ENCODE measurements around the gene HDAC4.

The HDAC4 gene

GRCh38 chr2:239211396-239212094 lies 189.3 kb downstream of the HDAC4 start:
- DNase-seq: no peak

- no peak for DNase-seq
These were observed 191.0 kb downstream of the HDAC4 start for GRCh38 chr2:239209783-239210182.

- DNase-seq: no peak
These were observed 192.2 kb downstream of the HDAC4 start for GRCh38 chr2:239208465-239209180.

DNA sequence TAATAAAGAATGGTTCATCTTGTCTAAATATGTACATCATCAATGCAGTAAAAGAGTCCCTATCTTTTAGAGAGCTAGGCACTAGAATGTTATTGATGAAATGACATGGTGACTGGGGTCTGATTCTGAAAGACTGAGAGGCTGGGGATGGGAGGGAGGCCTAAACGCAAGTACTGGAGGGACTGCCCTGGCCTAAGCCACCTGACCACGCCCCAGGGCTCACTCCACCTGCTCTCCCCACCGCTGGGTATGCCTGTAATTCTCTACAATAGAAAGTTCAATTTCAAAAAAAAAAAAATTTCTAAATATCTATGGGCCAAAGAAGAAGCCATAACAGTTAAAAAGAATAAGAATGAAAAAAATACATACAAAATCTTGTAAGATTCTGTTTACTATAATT lies 194.0 kb downstream of the HDAC4 start:
- no peak for DNase-seq

DNA sequence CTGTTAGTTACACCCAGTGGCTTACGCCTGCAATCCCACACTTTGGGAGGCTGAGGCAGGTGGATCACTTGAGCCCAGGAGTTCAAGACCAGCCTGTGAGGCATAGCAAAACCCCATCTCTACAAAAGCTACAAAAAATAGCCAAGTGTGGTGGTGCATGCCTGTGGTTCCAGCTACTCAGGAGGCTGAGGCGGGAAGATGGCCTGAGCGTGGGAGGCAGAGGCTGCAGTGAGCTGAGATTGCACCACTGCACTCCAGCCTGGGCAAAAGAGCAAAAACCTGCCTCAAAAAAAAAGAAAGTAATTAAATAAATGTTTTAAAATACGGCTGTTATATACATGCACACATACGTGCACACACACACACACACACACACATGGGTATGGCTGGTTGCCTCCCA lies 194.8 kb downstream of the HDAC4 start:
- DNase-seq: no peak

DNA sequence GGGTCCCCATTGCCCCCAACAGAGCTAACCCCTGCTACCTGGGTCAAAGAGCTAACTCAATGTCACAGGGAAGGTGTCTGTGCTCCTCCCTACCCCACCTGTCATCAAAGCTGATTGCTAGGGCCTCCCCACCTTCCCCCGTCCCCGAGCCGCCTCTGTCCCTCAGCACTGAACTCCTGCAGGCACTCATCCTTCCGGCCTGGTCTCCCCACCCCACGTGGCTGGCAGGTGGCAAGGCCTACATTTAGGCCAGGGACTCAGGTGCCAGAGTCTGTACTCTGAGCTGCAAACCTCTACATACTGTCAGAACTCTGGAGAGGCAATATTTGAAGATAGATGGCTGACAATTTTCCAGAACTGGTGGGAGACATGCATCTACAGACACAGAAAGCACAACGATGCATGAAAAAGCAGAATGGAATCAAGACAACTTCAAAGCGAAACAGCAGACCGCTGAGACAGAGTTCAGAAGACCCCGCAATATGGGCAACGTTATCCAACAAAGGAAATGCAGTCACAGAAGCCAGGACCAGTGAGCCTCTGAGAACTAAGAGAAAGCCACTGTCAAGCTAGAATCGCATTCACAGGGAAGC lies 195.8 kb downstream of the HDAC4 start:
- DNase-seq: no peak

DNA sequence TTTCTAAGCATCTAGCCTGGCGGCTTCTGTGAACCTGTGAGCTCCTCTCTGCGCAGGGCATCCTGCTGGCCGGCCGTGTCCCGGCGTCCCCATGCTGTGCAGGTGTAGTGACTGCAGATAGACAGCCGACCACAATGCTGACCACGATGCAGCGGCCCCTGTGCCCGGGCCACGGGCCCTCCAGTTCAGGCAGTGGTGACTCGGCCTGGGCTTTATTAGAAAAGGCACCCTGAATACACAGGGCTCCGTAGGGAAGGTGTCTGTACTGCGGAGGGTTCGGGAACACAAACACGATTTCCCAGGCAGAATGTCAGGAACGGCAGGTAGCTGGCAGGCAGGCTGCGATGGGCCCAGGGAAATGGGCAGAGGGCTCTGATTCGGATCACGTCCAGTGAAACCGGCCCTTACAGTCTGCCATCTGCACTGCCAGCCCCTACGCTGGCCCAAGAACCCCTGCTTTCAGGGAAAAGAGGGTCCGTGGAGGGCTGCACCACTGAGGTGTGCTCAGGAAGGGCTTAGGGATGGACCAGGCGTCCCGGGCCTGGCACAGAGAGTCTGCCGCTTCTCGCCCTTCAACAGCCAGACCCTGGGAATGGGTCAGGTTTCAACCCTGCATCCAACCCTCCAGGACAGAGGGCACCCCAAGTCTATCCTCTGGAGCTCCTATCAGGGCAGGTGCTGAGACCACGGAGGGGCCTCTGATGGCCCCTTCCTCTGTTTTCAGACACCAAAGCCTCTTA lies 196.5 kb downstream of the HDAC4 start:
- no peak for DNase-seq

GRCh38 chr2:239203443-239204135 lies 197.2 kb downstream of the HDAC4 start:
- DNase-seq: no peak

- DNase-seq: no peak
These were observed 198.0 kb downstream of the HDAC4 start for GRCh38 chr2:239202836-239203235.

GRCh38 chr2:239202343-239202742 lies 198.5 kb downstream of the HDAC4 start:
- DNase-seq: no peak

DNA sequence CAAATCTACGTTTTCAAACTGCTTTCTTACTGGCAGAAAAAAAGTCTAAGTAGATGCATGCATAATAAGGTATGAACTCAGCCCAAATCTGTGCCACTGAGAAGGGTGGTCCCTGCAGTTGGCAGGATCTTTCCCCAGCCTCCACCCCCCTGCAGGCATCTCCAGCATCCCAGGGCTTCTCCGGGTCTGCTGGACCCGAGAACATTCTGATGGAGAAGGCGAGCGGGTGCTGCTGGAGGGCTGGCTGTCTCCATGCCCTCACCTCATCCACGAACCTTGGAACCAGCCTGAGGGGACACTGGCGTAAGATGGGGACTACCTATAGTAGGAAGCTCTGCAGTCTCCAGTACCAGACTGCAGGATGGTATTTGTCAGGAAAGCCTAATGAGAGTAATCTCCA lies 198.9 kb downstream of the HDAC4 start:
- no peak for DNase-seq

DNA sequence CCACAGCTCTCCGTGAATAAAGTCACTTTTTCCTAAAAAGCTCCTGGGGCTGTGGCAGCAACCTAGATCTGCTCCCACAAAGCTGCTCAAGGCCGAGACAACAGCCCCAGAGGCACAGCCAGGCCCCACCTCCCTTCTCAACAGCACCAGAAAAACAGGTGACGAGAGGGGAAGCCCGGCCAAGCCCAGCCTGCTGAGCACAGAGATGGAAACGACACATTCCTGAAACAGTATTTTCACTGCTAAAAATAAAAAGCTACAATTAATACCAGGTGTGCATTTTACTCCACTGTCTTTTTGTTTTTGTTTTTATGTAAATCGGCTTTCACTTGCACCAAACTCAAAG lies 199.3 kb downstream of the HDAC4 start:
- no peak for DNase-seq

DNA sequence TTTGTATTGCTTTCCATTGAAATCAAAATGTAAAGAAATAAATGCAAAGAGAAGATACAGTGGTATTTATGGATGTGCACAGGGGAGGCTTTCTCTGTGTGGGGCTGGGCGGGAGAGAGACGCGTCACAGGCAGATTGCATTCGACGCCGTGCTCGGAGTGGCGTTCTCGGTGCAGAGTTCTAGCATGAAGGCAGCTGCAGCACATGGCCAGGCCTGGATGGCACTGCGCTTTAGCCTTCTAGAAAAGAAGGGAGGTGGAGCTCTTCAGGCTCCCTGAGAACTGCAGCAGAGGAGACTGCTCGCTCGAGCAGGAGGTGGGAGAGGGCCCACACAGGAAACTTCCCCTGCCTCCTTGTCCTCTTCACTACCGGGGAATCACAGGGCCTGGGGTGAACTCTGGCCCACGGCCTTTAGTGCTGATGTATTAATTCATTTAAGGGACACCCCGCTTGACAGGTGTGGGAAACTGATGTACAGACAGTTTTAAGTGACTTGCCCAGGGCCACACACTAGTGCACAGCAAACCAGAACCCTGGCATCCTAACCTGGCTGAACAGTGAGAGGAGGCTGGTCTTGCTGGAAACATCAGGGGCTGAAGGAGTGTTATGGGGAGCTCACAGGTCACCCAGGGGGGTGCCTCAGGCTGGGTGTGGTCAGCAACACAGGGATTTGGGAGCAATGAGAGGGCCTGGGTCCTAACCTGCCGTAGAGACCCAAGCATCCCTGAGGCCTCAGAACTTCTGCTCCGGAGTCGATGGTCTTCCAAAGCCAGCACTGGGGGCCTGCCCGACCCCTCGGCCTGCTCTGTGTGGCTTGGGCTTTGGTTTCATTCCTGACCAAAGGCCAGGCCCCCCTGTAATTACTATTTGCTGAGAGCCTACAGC lies 199.9 kb downstream of the HDAC4 start:
- no peak for DNase-seq

GRCh38 chr2:239199041-239199768 lies 201.6 kb downstream of the HDAC4 start:
- no peak for DNase-seq

DNA sequence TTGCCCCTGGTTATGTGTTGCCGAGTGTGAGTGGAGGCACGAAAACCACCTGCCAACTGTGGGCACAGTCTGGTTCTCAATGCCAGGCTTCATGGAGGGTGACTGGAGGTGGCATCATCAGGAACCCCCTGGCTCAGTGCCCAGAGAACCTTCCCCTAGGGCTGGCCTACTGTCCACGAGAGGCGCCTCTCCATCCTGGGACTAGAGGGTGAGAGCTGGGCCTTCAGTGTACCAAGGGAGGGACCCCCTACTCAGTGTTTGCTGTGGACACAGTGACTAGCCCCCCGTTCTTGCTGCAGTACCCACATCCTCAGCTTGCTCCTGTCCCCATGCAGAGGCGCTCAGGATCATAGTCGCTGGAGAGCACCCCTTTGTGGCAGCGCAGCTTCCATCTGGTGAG lies 202.6 kb downstream of the HDAC4 start:
- no peak for DNase-seq

- DNase-seq: no peak
These were observed 203.7 kb downstream of the HDAC4 start for GRCh38 chr2:239197146-239197545.

DNA sequence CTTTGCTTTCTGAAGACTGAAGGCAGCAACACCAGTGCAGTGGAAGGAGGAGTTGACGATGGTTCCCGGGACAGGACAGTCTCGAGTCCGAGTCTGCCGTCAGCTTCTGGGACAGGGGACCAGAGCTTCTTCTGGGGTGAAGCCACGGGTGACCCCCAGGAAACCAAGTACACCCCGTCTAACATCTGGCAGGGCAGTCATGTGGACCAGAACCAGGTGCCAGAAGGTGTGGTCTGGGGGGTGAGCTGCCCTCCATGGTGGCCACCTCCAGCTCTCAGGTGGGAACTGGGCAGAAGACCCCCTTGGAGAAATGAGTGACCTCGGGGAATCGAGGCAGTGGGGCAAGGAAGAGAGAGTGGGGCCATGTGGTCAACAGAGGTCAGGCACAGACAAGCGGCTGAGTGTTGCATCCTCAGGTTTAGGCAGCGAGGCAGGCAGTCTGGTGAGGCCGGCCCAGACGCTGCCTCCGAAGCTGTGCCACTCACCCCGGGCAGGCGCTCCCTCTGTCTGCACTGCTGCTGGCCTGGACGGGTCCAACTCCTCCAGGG lies 204.3 kb downstream of the HDAC4 start:
- DNase-seq: no peak

DNA sequence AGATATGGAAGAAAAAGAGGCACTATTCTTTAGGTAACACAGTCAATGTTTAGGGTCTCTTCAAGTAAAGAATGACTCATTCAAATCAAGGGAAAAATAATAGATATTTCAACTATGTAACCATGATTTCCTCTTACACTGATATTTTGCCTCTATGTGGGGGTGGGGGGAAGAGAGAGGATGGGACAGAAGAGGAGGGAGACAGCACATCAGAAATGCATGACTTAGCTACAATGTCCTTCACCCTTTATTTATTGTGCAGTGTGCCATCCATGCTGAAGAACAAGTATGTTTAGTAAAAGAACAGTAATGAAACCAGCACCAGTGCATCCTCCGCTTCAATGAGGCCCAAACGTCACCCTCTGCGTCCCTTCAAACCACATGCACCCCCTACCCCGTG lies 204.8 kb downstream of the HDAC4 start:
- no peak for DNase-seq

GRCh38 chr2:239195318-239195871 lies 205.4 kb downstream of the HDAC4 start:
- DNase-seq: no peak

- DNase-seq: no peak
These were observed 206.0 kb downstream of the HDAC4 start for GRCh38 chr2:239194731-239195317.
